Activated CD4-positive, alpha-beta T cell treated with anti-CD3 and anti-CD28 coated beads, Interleukin-2, amount 50 U/mL, for 24 hours (primary cell): ENCODE data around the gene ATRNL1.
"Not testable (repeated sequence)": the region's sequence is repeated elsewhere in the genome, so short reads cannot be mapped to it uniquely, and the experiment has no call there.

Experiments
- DNase-seq, 2 donors: peaks; one replicate each; pipeline ENCODE4 v3.0.0-alpha.2; 2020; ENCODE audit warnings: low read depth in 1 of 2, low spot score in 1 of 2

The ATRNL1 gene

DNA sequence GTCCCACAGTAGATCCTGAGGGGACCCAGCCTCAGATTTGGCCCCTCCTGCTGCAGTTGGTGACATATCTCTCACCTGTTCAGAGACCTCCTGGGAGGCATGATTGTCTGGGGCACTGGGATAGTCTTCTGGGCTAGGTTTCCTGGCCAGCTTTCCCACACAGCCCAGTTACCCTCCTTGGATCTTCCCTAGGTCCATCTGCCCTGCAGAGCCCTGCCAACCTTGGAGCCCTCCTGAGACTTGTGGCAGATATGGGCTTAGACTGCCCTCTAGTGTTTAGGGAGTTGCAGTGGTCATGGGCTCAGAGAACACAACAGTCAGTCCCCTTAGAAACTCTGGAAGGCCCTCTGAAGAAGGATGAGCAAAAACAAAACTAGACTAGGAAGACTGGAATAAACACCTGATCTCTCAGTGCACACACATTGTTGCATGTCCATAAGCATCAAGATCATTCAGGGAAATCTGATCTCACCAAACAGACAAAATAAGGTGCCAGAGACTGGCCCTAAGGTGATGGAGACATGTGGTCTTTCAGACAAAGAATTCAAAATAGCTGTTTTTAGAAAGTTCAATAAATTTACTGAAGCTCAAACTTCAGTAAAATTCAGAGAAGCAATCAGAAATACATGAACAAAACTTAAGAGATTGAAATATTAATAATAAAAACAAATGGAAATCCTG is 324.6 kb downstream of the ATRNL1 start:
- no peak for DNase-seq

- DNase-seq, result no peak
These were observed 329.5 kb downstream of the ATRNL1 start for GRCh38 chr10:115422624-115423023.

DNA sequence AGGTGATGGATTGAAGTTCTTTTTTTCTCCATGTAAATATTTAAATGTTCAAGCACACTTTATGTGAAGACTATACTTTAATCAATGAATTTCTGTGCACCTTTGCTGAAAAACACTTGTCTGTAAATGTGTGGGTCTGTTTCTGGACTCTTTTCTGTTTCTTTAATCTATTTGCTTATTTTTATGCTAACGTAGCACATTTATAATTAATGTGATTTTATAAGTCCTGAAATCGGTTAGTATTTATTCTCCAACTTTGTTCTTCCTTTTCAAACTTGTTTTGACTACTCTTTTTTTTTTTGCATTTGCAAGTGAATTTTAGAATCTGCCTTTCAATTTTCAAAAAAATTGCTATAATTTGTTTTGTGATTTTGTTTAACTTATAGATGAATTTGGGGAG is 334.4 kb downstream of the ATRNL1 start:
- DNase-seq, result no peak

DNA sequence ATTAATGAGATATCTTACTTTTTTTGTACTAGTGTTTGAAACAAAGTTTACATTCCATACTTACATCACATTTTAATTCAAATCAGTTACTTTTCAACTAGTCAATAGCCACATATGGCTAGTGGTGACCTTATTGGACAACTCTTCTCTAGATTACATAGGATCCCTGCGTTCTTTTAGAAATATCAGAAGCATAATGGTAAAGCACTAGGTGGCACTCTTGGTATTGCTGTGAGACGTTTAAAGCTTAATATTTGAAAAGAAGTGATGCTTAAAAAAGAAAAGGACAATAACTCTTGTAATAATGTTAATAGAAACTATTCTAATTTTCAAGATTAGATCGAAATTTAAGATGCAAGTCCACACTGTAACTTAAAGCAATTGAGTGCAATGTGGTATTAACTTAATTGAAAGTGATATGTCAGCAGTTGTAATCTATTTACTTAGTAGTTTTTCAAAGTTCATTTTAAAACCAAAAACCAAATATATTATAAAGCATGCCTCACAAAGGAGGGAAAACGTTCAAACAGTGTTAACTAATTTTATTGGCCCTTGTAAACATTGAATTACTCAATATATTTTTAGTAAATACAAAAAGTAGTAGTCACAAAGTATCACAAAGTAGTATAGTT is 339.1 kb downstream of the ATRNL1 start:
- no peak for DNase-seq

GRCh38 chr10:115436999-115437398 is 343.8 kb downstream of the ATRNL1 start:
- DNase-seq, result no peak

DNA sequence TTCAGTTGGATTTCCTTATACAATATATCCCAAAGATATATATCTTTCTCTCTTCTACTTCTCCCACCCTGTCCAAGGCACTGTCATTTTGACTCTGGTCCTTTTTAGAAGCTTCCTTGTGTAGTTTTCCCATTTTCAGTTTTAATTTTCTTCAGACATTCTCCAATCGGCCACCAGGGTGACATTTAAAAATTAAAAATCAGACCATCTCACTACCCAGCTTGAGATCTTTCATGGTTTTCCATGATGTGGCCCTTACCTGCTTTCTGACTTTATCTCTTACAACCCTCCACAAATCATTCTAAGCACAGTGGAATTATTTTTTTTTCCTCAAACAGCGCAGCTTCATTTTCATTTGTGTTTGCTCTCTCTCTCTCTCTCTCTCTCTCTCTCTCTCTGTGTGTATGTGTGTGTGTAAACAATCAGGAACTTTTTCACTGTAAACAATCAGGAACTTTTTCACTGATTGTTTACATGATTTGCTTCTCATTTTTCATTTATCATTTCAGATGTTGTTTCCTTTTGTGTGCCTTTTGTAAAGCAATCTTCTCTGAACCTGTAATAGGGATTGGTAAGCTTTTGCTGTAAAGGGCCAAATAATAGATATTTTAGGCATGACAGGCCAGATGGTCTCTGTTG is 348.9 kb downstream of the ATRNL1 start:
- DNase-seq, result no peak

GRCh38 chr10:115456812-115457211 is 363.6 kb downstream of the ATRNL1 start:
- no peak for DNase-seq

DNA sequence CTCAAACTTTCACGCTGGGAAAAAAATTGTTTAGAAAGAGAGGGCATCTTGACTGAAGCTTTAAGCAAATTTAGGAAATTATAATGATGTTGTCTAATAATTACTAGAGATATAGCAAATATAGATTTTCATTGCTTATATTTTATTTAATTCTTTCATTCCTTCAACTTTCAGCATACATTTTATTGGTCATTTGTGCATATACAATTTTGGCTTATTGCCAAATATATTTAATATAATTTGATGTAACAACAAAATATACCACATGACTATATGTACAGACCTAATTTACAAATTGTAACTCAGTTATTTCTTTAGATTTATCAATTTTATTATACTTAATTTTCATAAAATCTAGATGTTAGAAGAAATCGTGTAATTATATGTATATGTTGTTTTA is 390.1 kb downstream of the ATRNL1 start:
- DNase-seq, result no peak

DNA sequence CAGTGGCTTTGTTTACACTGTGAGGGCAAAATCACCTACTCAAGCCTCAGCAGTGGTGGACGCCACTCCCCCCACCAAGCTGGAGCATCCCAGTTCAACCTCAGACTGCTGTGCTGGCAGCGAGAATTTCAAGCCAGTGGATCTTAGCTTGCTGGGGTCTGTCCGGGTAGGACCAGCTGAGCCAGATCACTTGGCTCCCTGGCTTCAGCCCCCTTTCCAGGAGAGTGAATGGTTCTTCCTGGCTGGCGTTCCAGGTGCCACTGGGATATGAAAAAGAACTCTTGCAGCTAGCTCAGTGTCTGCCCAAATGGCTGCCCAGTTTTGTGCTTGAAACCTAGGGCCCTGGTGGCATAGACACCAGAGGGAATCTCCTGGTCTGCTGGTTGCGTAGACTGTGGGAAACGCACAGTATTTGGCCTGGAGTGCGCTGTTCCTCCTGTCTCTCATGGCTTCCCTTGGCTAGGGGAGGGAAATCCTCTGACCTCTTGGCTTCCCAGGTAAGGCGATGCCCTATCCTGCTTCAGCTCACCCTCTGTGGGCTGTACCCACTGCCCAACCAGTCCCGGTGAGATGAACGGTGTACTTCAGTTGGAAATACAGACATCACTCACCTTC is 398.5 kb downstream of the ATRNL1 start:
- DNase-seq, result no peak

DNA sequence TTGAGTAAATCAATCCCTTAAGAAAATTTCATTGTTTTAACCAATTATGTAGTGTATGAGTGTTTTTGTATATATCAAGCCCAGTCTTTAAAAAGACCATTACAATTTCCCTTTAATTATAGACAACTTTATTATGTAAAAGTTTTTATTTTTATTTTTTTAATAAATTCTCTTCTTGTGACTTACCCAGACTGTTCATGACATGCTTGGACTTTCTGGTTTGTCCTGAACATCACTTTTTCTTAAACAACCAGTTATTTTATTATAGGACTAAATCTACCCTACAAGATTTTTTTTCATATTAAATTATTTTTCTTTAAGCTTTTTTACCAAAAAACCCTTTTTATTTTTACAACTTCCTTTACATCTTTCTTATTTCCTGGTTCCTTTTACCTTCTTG is 410.4 kb downstream of the ATRNL1 start:
- DNase-seq, result no peak

- no peak for DNase-seq
These were observed 421.7 kb downstream of the ATRNL1 start for GRCh38 chr10:115514895-115515294.

- DNase-seq, result no peak
These were observed 432.0 kb downstream of the ATRNL1 start for GRCh38 chr10:115525141-115525540.

- not testable (repeated sequence) for DNase-seq
These were observed 434.5 kb downstream of the ATRNL1 start for GRCh38 chr10:115527682-115528081.

- DNase-seq, result not testable (repeated sequence)
These were observed 443.2 kb downstream of the ATRNL1 start for GRCh38 chr10:115536401-115536800.

DNA sequence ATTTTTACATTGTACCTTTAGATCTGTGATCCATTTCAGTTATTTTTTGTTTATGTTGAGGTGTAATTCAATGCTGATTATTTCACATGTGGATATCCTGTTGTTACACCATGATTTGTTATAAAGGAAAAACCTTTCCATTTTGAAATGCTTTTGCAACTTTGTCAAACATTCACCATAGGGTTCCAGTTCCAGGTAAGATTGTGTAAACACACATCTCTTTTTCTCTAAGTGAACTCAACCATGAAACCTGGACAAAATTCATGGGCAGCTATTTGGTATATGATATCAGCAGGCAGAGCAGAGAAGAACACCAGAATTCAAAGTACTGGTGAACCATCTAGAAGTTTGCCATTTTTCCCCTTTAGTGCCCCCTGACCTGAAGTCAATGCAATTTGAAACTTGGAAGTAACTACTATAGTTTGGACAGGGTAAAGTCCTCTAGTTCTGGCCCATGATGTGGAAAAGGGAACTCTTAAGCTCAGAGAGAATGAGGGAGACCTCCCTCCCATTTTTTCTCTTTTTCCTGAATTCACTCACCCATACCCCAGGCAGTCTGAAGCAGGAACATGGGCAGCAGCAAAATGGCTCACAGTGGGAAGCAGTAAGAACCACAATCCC is 446.1 kb downstream of the ATRNL1 start:
- DNase-seq, result no peak

DNA sequence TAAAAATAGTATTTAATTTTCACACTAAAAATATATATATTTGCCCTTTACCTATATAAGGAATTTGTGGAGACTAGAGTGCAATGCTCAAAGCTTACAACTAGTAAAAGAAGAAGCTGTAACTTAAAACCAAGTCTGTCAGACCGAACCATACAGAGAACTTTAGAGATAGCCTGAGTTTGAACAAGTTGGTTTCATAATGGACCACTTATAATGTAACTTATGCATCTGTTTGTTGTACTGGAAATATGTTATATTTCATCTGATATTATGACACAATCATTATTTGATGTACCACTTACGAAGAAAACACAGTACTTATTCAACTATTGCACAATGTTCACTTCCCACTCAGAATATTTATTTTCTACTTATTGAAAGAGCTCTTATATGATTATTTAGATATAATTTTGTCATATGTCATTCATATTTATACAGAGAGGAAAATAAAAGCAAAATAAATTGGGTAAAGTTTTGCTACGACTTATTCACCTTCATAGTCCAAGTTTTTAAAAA is 462.8 kb downstream of the ATRNL1 start:
- no peak for DNase-seq

- DNase-seq, result no peak
These were observed 465.1 kb downstream of the ATRNL1 start for GRCh38 chr10:115558252-115558651.

DNA sequence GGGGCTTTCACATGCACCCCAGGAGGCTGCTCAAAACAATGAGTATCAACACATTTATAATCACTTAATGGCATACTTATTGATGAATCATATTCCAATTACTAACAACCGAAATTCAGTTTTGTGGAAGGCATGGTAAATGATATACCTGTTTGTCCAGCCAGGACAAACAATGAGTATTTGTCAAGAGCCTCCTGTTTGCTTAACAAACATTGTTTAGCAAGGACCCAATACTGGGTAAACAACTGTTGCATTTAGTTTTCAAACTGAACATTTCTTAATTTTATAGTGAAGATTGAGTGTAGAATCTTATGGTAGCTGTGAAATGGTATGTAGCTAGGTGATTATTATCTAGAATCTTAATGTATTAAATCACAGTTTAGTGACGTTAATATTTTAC is 473.7 kb downstream of the ATRNL1 start:
- no peak for DNase-seq

DNA sequence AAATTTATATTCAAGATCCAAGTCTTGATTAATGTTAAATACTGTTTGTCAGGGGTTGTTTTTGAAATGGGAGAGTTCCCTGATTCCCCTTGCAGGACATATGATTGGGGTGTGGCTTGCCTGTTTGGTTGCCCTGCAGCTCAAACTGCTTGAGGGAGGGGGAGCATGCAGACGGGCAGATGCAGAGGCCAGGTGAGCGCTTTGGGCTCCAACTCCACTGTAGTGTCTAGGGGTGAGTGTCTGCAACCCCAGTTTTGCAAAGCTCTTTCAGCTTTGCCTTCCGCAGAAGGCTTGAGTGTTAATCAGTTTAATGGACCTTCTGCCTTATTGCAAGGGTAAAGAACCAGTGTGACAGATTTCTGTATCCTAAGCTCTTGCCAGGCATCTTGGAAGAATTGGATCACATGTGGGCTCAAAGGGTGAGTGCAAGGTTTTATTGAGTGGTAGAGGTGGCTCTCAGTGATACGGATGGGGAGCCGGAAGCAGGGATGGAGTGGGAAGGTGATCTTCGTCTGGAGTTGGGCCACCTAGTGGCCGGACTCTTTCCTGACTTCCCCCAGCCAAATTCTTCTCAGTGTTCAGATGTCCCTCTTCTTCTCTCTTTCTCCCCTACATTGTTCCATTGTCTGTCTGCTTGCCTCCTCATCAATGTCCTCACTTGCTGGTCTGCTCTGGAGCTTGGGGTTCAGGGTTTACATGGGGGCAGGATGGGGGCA is 479.7 kb downstream of the ATRNL1 start:
- no peak for DNase-seq

- DNase-seq, result no peak
These were observed 487.1 kb downstream of the ATRNL1 start for GRCh38 chr10:115580239-115580638.

DNA sequence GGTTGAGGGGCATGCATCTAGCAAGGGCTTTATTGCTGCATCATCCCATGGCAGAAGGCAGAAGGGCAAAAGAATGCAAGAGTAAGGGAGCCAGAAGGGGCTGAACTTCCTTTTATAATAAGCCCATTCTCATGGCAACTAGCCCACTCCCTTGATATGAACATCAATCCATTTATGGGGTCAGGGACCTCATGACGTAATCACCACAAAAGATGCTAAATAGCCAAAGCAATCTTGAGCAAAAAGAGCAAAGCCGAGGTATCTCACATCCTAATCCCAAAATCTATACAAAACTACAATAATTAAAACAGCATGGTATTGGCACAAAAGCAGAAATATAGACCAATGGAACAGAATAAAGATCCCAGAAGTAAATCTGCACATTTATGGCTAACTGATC is 499.9 kb downstream of the ATRNL1 start:
- DNase-seq, result no peak
